ENCODE data around the gene PIK3AP1. TPM values are rescaled to one million over a fixed set of nuclear protein-coding genes. Genes with fewer than 3 reads are reported as not detected.

PIK3AP1 gene
- total and polyA plus RNA-seq, 10 of the 15 experiments (the other 5 are each of a cell fraction or from before 2014, with no cell fraction given) = 26.2 to 306 (median 119) TPM

DNA sequence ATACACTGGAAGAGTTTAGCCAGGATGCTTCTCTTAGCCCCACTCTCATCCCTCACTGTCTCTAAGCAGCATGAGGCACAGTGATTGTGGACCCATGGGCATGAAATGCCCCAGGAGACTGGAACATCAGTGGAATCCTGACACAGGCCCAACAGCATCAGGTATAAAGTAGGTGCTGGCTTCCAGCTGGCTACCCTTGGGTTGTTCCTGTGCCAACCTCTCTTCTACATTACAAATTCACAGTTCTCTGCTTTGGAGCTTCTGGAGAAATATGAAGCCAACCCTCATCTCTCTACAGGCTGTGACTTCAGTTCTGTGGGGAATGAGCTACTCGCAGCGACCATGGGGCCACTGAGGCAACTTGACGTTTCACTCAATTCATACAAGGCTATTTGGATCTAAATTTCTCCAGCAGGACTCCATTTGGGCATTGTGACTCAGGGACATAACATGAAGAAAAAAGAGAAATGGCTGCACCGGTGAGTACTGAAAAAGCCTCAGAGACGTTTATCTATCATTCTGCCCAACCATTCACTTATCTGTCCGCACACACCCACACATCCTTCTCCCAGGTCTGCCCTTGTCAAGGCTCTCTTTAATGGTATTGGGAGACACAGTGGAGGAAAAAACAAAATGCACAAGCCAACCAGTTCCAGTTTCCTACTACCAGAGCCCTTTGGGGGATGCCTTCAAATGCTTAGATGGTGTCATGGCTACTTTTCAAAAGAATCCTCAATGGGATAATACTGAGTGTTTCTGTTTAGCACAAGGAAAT, 98.1 kb downstream of the PIK3AP1 start (continued):
- TF ChIP-seq E2F8 (IDR thresholded peaks at IDR 0.05; ENCODE audit: low read depth, partially characterized antibody) = no peak

GRCh38 chr10:96619796-96620773, 100.2 kb downstream of the PIK3AP1 start:
- SMC1A ChIA-PET (ENCODE audit: uncharacterized antibody, unreplicated experiment) = no interaction called here
- Histone ChIP-seq H3K4me1 (ENCODE audit: control insufficient read depth, insufficient read depth, low read length) (no peaks in the 10 kb centered on the region), H4K20me1 (ENCODE audit: control insufficient read depth, insufficient read depth) (no peaks in the 10 kb centered on the region; the same call in 1 of the 2 replicates), H3K36me3 (ENCODE audit: control insufficient read depth in 2 of 2, insufficient read depth in 2 of 2, low read length in 1 of 2) (peaks cover 47 to 59% of the 10 kb centered on the region in 2 experiments), H3K4me2 (ENCODE audit: control insufficient read depth, insufficient read depth) (no peak overlapping the region), H3K9me3 (replicated peaks; ENCODE audit: control insufficient read depth, insufficient read depth, low read length) (no peaks in the 10 kb centered on the region), H3K27me3 (replicated peaks in 1 of 2; ENCODE audit: control insufficient read depth in 2 of 2, insufficient read depth in 2 of 2, low read length in 1 of 2) (no peaks in the 10 kb centered on the region), H3K4me3 (no peak overlapping the region), H3K79me2 (ENCODE audit: control insufficient read depth, insufficient read depth, low read length) (no peaks in the 10 kb centered on the region), H3K27ac (ENCODE audit: control insufficient read depth, insufficient read depth) (no peak overlapping the region), H2AFZ (ENCODE audit: control insufficient read depth, low read depth, low read length) (no peak overlapping the region), H3K9ac (ENCODE audit: control insufficient read depth, insufficient read depth, low read length) (no peak overlapping the region)
- no TSS peak for BruUV-seq (replicated peaks)
- no peak for DNase-seq (ENCODE audit: low read depth, low spot score)
- POLR2A ChIA-PET = interaction anchor here (1.5 kb wide), 1 partner anchor 11 kb away, joined by 3 read pairs; no protein-coding TSS in a partner anchor
- TF ChIP-seq SIN3A (IDR thresholded peaks at IDR 0.05; ENCODE audit: low read depth, low read length) (no peak), JUNB (IDR thresholded peaks at IDR 0.05) (no peak)
- no peak for ATAC-seq
- in situ Hi-C loops (cut with MboI) = no loop called here
- RAD21 ChIA-PET (ENCODE audit: unreplicated experiment) = no interaction called here
- WGBS (ENCODE audit: insufficient coverage, insufficient replicate concordance, low lambda C conversion rate, missing lambda C conversion rate) = 85% methylated on average over 17 of the region's 17 CpGs
- FAIRE-seq = no peak
- CTCF ChIA-PET = interaction anchor here (0.6 to 2.0 kb wide), 3 partner anchors 20 to 227 kb away, joined by 3 to 4 read pairs (median 3); no protein-coding TSS in a partner anchor
- intact Hi-C loops (cut with micrococcal nuclease; ENCODE audit: unreplicated experiment) = no loop called here

Measured in GM12878 (cell line).